NCI-H1694 treated with DMSO at 0.1 percent for 48 hours (cell line): Measurements from ENCODE around the gene SEMA6C.
"Not testable (repeated sequence)": the region's sequence is repeated elsewhere in the genome, so short reads cannot be mapped to it uniquely, and the experiment has no call there.

Experiments
- DNase-seq: peaks from one replicate; lab custom pipeline; 2025; lab: John Stamatoyannopoulos, UW

Gene SEMA6C

DNA sequence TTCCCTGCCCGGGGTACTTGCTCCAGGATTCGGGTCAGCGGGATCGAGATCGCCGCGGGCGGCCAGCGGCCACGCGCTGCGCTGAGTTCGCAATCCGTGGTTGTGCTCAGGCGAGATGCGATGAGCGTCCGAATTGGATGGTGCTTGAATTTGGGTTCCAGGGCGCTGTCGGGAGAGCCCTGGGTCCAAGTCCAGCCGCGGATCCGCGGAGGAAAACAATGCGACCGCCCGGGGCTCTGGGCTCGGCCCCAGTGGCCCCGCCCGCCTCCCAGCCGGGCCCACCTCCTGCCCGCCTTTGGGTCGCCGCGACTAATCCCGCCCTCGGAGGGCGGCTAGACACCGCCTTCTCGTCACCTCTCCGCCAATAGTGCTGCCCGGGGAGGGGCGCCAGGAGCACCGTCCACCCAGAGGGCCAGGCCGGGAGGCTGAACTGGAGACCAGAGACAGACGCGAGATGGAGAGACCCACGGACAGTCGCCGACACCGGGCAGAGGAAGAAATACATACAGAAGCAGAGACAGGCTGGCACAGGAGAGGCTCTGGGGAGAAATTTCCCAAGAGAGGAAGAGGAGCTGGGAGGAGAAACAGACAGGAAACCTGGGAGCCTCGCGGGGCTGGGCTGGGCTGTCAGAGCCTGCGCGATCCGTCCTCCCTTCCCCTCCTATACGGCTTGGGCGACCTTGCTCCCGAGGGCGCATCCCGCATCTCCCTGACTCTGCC is at the start of gene SEMA6C:
SEMA6C (minus strand) TSS at position 220 of the 720 bp plus-strand sequence. CDS start 4,010 bp downstream, outside the sequence.
- DNase-seq: peak; percentile 88

GRCh38 chr1:151194894-151195594 is 48.6 kb upstream of the SEMA6C start:
- not testable (repeated sequence) for DNase-seq

GRCh38 chr1:151193856-151194255 is 47.4 kb upstream of the SEMA6C start:
- no peak for DNase-seq

GRCh38 chr1:151193304-151193703 is 46.9 kb upstream of the SEMA6C start:
- DNase-seq: no peak

DNA sequence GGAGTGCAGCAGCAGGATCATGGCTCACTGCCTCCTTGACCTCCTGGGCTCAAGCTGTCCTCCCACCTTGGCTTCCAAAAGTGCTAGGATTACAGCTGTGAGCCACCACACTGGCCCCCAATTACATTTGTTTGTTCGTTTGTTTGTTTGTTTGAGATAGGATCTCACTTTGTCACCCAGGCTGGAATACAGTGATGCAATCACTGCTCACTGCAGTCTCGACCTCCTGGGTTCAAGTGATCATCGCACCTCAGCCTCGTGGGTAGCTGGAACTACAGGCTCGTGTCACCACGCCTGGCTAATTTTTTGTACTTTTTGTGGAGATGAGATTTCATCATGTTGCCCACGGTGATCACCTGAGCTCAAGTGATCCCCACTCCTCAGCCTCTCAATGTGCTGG is 45.6 kb upstream of the SEMA6C start:
- DNase-seq: no peak

GRCh38 chr1:151189637-151190445 is 43.4 kb upstream of the SEMA6C start, which contains the start of gene VPS72:
TSS of gene VPS72 (minus strand) at chr1:151190197. CDS start at chr1:151190121, 76 bp downstream.
- peak; percentile 96 for DNase-seq

DNA sequence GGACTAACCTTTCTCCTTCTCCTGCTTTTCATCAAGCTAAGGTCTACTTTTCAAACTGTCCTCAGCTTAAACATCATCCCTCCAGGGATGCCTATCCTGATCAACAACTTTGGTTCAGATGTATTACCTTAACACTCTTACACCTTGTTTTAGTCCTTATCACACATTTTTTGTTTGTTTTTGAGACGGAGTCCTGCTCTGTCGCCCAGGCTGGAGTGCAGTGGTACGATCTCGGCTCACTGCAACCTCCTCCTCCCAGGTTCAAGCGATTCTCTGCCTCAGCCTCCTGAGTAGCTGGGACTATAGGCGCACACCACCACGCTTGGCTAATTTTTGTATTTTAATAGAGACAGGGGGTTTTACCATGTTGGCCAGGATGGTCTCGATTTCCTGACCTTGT is 42.2 kb upstream of the SEMA6C start:
- not testable (repeated sequence) for DNase-seq

- DNase-seq: no peak
These were observed 40.8 kb upstream of the SEMA6C start for GRCh38 chr1:151187205-151187604.

- no peak for DNase-seq
These were observed 37.8 kb upstream of the SEMA6C start for GRCh38 chr1:151184211-151184610.

DNA sequence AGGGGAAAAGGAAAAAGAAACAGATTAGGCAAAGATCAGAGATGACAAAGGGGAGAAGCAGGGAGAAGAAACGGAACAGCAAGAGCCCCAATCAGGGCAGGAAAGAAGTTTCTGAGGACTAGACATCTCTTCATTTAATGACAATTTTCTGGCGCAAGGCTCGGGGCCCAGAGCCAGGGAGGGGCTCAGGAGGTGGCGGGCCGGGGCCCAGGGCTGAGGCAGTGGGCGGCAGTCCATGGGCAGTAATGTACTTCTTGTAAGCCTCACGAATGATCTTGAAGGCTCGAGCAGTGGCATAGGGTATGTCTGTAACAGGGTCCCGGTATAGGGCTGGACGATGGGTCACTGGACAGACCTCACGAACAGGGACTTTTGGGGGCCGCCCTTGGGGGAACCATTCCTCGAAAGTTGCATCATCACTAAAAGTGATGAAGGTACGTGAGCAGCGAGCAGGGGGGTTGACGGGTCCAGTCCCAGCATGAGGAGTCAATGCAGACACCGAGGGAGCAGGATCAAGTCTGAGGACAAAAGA is 30.1 kb upstream of the SEMA6C start:
- no peak for DNase-seq

DNA sequence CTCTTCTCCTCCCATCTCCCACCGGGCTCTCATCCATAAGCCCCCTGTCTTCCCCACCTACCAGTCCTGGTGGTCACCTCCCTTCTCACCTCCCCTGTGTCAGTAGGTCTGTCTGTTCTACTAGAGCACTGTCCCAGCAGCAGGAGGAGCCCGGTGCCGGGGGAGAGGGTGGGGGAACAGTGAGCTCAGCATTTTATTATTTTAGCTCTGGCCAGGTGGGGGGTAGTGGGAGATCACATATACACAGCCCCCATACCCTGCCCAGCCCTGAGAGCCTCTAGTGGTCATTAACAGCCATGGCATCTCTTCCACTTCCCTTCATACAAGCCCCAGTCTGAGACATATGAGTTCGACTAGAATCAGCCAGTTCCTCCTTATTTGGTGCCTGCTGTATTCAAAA is 29.4 kb upstream of the SEMA6C start, which contains the start of gene TMOD4:
TMOD4 (minus strand) TSS at position 119 of the 400 bp plus-strand sequence. CDS start 1,106 bp downstream, outside the sequence.
- peak; percentile 36 for DNase-seq

DNA sequence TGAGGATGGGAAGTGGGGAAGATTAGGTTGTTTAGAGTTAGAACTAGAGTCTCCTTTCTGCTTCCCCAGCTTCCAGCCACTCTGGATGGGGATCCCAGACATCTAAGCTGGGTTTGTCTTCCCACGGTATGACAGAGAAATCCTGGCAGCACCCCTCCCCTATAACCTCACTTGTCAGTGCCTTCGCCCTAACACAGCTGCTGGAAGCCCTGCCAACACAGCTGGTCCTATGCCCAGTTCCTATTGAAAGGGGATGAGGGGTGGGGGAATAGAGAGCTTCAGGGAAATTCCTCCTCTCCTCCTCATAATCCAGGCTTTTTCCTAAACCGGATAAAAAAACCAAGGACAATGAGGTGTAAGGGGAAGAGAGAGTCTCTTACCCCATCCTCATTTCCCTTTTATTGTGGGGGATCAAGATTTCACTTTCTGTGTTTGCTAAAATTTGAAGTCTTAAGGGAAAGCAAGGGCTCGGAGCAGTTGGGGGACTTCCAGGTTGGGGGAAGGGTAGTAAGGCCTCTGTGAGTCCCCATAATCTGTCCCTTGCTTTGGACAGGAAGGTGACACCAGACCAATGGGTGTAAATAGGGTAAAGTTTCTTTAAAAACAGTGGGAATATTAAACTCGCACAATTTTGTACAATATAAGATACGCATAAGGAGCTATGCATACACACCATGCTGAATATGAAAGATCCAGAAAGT is 28.8 kb upstream of the SEMA6C start:
- DNase-seq: no peak

DNA sequence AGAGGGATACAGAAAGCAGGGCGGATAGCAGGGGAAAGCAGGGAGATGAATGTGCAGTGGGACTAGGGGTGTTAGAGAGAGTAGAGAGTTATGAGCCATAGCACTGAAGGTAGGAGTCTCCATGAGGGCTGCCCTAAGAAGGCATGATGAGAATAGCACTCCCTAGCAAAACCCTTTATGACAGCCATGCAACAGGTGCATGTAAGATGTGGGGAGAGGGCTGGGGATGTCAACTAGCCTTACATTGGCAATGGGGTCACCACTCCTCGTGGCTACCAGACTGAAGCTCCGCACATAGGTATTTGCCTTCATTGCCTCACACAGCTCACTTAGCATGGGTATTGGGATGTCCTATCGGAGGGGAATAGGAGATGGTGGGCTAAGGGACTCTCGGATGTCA is 24.8 kb upstream of the SEMA6C start:
- no peak for DNase-seq

- DNase-seq: no peak
These were observed 20.7 kb upstream of the SEMA6C start for GRCh38 chr1:151167116-151167515.

DNA sequence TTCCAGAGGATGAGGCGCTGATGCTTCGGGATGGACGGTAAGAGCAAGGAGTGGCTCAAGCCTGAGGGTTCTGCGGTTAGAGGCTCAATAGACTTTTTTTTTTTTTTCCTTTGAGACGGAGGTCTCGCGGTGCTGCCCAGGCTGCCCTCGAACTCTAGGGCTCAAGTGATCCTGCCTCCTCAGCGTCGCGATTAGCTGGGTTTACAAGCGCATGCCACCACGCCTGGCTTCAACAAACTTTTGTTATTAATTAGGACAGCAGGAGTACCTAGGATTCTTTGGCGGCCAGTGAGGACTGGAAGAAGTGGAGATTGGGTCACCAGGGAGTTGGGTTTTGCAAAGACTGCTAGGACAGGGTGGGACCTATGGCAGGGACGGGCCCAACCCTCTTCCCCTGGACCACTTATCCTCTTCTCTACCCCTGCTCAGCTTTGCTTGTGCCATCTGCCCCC is 20.1 kb upstream of the SEMA6C start:
- DNase-seq: no peak

- DNase-seq: peak; percentile 99
These were observed 19.5 kb upstream of the SEMA6C start, which contains the start of the genes LYSMD1 and SCNM1 for GRCh38 chr1:151165738-151166504. TSS of gene LYSMD1 (minus strand) at chr1:151165902. CDS start at chr1:151165258, 644 bp downstream. TSS of gene SCNM1 (plus strand) at chr1:151166144. CDS start at chr1:151166153, 9 bp downstream.

DNA sequence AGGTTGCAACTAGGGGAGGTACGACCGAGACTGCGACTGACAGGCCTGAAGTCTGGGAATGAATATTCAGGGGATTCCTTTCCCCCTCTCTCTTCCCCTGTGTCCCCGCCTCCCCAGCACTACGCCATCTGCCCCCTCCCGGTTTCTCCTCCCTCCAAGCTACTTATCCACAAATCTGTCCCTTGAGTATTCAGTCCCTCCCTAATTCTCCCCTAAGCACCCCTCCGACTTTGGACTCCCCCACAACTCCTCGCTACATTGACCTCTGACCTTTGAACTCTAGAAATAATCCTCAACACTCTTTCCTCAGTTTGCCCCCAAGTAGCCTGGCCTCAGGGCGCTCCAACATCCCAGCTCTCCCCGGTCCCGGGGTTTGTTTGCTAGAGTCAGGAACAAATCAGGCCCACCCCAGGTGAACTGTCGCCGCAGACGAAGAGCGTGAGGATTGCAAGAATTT is 18.9 kb upstream of the SEMA6C start:
- DNase-seq: peak; percentile 51

DNA sequence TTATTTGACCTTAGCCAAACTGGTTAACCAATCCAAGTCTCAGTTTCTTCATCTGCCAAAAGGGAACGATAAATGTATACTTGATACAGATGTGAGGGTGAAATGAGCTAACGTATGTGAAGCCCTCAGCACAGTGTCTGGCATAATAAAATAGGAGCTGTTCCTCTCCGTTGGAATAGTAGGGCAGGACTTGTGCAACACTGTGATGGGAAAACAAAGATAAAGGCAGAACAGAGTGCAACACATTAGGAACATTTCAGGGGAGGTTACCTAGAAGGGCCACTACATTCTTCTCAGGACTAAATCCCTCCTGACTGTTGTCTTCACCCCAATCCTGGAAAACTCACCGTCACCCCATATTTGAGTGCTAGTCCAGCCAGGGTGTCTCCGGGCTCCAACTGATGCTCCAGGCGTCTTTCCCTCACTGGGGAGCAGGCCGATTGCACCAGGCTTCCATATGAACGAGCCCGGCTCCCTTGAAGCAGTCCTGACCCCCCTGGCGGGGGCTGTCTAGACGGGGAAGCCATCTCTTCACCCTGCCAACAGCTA is 18.4 kb upstream of the SEMA6C start:
- DNase-seq: no peak

GRCh38 chr1:151159373-151159772 is 12.9 kb upstream of the SEMA6C start:
- no peak for DNase-seq

DNA sequence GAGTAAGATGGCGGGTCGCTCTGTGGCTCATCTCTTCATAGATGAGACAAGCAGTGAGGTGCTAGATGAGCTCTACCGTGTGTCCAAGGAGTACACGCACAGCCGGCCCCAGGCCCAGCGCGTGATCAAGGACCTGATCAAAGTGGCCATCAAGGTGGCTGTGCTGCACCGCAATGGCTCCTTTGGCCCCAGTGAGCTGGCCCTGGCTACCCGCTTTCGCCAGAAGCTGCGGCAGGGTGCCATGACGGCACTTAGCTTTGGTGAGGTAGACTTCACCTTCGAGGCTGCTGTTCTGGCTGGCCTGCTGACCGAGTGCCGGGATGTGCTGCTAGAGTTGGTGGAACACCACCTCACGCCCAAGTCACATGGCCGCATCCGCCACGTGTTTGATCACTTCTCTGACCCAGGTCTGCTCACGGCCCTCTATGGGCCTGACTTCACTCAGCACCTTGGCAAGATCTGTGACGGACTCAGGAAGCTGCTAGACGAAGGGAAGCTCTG is 12.4 kb upstream of the SEMA6C start:
- no peak for DNase-seq
